GM20000 (cell line): ENCODE data around the gene DACT2.

ENCODE experiments used
- DNase-seq: peaks from one replicate; pipeline ENCODE4 v3.0.0; 2012; ENCODE audit warnings: low spot score
- TF ChIP-seq, protein P1 (sequence below): IDR thresholded peaks from 2 replicates; pipeline ENCODE4 v1.5.1; 2012; ENCODE audit warnings: mild to moderate bottlenecking, control low read depth; ENCODE audit errors: extremely low read depth, missing control alignments

Gene DACT2, protein sequence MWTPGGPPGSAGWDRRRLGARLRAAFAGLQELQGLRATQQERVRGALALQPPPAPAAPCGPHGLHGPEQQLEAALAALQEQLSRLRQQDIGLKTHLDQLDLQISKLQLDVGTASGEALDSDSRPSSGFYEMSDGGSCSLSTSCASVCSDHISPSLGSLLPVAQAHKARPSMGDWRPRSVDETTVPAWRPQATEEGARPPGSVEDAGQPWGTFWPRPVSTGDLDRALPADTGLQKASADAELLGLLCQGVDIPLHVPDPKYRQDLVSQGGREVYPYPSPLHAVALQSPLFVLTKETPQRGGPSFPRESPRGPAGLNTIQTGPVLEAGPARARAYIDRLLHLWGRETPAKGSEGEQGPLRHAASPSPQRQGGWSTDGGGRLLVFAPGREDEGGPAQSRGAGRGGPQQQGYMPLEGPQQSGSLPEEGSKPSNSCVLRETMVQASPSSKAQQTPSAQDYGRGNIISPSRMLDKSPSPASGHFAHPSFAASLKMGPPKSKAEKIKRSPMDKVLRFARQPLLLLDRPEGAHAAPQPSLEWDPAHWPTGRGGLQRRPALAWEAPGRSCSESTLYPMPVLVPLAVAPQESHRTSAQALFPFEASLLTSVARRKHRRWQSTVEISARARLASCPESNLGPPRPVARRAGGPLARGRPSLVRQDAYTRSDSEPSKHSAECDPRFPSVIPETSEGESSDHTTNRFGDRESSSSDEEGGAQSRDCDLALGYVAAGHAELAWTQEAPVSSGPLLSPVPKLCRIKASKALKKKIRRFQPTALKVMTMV

DNA sequence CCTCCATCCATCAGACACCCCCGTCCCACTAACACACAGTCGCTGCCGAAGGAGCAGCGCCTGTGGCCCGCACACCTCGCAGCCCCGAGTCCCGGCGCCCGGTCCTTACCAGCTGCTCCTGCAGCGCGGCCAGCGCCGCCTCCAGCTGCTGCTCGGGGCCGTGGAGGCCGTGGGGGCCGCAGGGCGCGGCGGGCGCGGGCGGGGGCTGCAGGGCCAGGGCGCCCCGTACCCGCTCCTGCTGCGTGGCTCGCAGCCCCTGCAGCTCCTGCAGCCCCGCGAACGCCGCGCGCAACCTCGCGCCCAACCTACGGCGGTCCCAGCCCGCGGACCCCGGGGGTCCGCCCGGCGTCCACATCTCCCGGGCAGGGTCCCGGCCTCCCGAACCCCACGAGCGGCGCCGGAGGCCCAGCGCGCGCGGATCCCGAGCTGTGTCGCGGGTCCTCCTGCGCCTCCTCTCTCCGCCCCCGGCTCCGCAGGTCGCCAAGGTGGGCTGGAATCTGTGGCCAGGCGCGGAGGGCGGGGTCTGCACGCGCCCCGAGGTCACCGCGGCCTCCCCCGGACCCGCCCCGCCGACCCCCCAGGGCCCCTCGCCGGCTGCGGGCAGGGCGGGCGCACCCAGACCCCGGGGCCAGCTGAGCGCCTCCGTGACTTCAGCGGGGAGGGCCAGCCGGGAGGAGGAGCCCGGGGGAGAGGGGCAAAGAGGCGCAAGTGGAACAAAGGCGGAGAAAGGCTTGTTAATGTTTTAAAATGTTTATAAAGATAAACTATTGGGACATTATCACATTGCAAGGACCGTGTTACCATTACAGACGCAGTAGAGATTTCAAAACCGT, at the start of gene DACT2:
DACT2 (minus strand) TSS at position 499 of the 833 bp plus-strand sequence; CDS start at position 355, 144 bp downstream.
- DNase-seq = no peak

DNA sequence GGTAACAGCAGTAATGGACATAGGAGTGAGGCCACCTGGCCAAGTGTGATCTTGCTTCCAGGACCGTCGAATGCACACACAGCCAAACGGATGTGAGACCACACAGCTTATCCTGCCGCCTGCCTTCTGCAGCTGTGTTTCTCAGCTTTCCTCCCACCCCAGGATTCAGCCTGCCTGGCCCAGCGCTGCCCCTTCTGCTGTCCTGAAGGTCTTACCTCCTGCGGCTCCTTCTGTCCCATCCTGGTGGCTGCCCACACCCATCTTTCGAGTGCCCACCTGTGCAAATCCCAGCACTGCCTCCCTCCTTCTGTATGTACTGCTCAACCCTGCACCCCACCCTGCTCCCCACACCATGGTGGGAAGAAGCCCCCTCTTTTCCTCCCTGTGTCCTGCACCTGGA, 49.4 kb upstream of the DACT2 start:
- TF ChIP-seq, protein P1, sequence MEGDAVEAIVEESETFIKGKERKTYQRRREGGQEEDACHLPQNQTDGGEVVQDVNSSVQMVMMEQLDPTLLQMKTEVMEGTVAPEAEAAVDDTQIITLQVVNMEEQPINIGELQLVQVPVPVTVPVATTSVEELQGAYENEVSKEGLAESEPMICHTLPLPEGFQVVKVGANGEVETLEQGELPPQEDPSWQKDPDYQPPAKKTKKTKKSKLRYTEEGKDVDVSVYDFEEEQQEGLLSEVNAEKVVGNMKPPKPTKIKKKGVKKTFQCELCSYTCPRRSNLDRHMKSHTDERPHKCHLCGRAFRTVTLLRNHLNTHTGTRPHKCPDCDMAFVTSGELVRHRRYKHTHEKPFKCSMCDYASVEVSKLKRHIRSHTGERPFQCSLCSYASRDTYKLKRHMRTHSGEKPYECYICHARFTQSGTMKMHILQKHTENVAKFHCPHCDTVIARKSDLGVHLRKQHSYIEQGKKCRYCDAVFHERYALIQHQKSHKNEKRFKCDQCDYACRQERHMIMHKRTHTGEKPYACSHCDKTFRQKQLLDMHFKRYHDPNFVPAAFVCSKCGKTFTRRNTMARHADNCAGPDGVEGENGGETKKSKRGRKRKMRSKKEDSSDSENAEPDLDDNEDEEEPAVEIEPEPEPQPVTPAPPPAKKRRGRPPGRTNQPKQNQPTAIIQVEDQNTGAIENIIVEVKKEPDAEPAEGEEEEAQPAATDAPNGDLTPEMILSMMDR = no peak

More for the DNA sequence above, at the start of gene DACT2:
- TF ChIP-seq, protein P1 = no peak

DNA sequence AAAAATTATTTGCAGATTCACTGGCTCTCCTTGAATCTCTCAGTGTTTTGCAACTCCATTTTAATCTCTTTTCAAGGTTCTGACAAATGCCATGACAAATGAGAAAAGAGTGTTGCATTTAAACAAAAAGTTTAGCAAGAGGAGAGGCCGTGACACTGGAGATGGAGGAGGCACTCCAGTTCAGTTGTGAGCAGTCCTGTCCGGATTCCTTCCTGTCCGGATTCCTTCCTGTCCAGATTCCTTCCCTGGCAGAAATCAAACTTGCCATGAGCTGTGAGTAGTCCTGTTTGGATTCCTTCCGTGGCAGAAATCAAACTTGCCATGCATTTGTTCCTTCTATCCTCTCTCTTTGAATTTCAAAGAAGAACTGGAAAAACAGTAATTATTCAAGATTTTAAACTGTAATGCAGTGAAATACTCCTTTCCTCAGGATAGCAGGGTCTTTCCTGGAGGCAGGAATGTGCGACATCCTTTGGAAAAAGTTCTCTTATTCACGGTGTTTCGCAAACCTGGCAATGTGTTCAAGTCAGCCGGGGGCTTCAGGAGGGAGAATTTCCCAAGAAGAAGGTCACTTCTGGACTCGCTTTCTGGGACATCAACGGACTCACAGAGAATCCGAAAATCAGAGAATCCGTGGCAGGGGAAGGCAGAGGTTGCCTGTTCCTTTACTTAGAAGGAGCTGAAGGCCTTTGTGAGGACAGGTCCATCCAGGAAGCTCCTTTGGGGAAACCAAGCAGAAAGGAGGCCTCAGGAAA, 48.7 kb upstream of the DACT2 start:
- no peak for DNase-seq
- TF ChIP-seq, protein P1 = no peak

More for the DNA sequence above, 49.4 kb upstream of the DACT2 start:
- no peak for DNase-seq

DNA sequence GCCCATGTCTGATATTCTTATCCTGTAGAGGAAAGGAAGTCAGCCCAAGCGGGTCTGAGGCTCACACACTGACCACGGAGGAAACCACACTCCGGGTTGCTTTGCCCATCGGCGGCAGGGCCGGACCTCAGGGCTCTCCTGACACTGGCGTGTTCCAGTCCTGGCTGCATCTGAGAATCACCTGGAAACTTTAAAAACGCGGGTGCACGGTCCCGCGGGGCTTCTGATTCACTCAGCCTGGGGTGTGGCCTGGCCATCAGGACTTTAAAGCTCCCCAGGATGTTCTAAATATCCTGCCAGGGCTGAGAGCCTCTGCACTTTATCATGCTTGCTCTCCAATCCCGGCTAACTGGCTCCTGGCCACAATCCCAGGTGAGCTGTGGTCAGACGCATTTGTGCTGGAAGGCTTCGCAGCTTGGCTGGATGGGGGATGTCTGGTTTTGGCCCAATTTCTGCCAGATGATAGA, 47.7 kb upstream of the DACT2 start:
- no peak for DNase-seq
- TF ChIP-seq, protein P1 = no peak

DNA sequence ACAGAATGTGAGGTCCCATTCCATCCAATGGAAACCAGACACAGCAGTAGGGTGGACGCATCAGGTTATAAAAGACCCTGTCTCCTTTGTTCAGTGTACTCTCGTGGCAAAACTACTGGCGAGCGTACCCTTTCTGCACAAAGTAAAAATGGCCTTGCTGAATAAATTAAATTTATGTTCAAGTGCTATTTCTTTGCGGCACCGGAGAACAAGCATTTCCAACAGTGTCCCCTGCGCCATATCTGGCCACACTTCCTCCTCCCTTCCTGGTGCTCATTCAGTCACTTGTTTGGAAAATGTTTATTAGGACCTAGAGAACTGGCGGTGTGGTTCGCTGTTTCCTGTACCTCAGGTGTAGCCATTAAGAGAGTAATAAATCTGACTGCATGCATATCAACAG, 46.9 kb upstream of the DACT2 start:
- DNase-seq = no peak
- TF ChIP-seq, protein P1 = no peak

DNA sequence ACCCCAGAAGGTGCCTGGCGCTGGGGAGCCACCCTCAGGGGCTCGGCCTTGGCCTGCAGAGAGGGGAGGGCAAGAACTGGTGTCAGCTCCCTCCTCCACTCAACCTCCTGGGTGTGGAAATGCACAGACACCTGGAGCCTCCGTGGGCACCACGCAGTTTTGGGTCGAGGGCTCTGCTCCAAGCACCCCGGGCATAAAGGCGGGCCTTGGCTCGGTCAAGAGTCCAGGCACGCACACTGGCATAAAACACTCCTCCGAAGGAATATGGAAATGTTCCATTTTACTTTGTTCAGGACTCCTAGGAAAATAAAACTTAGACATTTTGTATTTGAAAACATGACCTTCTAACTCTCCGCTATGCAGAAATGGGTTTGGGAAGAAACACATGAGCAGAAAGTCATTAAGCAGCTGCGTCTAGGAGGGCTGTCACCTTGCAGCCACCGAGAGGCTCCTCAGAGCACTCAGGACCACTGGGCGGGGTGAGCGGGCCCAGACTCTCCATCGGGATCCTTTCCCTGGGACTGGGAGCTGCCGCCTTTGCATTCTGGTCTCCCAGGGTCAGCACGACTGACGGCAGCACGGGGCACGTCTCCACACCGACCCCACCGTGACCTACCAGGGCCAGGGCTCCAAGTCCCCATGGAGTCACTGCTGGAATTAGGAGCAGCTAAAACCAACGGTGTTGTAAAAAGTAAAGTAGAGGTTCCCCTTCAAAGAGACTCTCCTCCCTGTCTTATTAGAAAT, 46.0 kb upstream of the DACT2 start:
- TF ChIP-seq, protein P1 = no peak
- DNase-seq = no peak
